K562 (cell line): ENCODE measurements around the gene OIT3. TPM values are rescaled to one million over a fixed set of nuclear protein-coding genes. Genes with fewer than 3 reads are reported as not detected.

Experiments used
- ASH1L ChIP-seq: fragments of 450-650 bp; IDR thresholded peaks from 2 replicates; pipeline ENCODE4 v1.6.1; 2018; ENCODE audit warnings: borderline replicate concordance, mild to moderate bottlenecking, low read depth; ENCODE audit not compliant: partially characterized antibody
- GTF2E2 ChIP-seq: fragments of 200-800 bp; sonication (Bioruptor generic); IDR thresholded peaks from 2 replicates; pipeline ENCODE4 v1.6.1; 2016; ENCODE audit warnings: missing genetic modification characterization, missing compliant biosample characterization
- HOMEZ ChIP-seq: fragments of 250-450 bp; sonication (Bioruptor Pico); IDR thresholded peaks from 2 replicates; pipeline ENCODE4 v1.4.0; 2020; ENCODE audit warnings: mild to moderate bottlenecking, moderate library complexity
- IRF2 ChIP-seq: sonication (generic); formaldehyde crosslinking; IDR thresholded peaks from 2 replicates; pipeline ENCODE4 v1.8.1; 2022; ENCODE audit warnings: mild to moderate bottlenecking, missing genetic modification reagents
- KLF16 ChIP-seq: IDR thresholded peaks from 2 replicates; pipeline ENCODE4 v1.6.1; 2016; ENCODE audit warnings: antibody characterized with exemption
- NFIX ChIP-seq: fragments of 250-450 bp; sonication (Bioruptor Pico); IDR thresholded peaks from 2 replicates; pipeline ENCODE4 v1.4.0; 2020; ENCODE audit warnings: low read depth, mild to moderate bottlenecking, moderate library complexity
- NKRF ChIP-seq: fragments of 450-650 bp; IDR thresholded peaks from 2 replicates; pipeline ENCODE4 v1.6.1; 2016; ENCODE audit warnings: borderline replicate concordance
- NR2F6 ChIP-seq: fragments of 450-650 bp; formaldehyde crosslinking; IDR thresholded peaks from 2 replicates; pipeline ENCODE4 v1.4.0; 2020; ENCODE audit warnings: mild to moderate bottlenecking
- POLR2B ChIP-seq: fragments of 450-650 bp; IDR thresholded peaks from 2 replicates; pipeline ENCODE4 v1.6.1; 2018; ENCODE audit warnings: low read depth; ENCODE audit not compliant: partially characterized antibody
- PURB ChIP-seq: sonication (generic); formaldehyde crosslinking; IDR thresholded peaks from 2 replicates; pipeline ENCODE4 v1.9.0; 2021; ENCODE audit warnings: low read depth, mild to moderate bottlenecking, missing genetic modification reagents
- SFPQ ChIP-seq: fragments of 200-400 bp; formaldehyde crosslinking; IDR thresholded peaks from 2 replicates; pipeline ENCODE4 v1.6.1; 2017; ENCODE audit warnings: mild to moderate bottlenecking, low read depth, low read length, moderate library complexity
- SNIP1 ChIP-seq: fragments of 450-650 bp; IDR thresholded peaks from 2 replicates; pipeline ENCODE4 v1.7.1; 2017; ENCODE audit warnings: low read depth, mild to moderate bottlenecking
- TAF9B ChIP-seq: fragments of 450-650 bp; IDR thresholded peaks from 2 replicates; pipeline ENCODE4 v1.6.1; 2018; ENCODE audit warnings: mild to moderate bottlenecking; ENCODE audit not compliant: partially characterized antibody
- TEAD4 ChIP-seq, 2 experiments: sonication (generic) in 1 of 2; formaldehyde crosslinking in 1 of 2; IDR thresholded peaks; 2 replicates each; pipeline versions ENCODE4 v1.6.1 to v1.8.0; 2012 to 2022; ENCODE audit warnings: borderline replicate concordance in 1 of 2, inconsistent platforms in 1 of 2, low read length in 1 of 2, mild to moderate bottlenecking in 1 of 2, missing genetic modification reagents in 1 of 2
- VEZF1 ChIP-seq: fragments of 200-800 bp; sonication (Bioruptor generic); IDR thresholded peaks from 2 replicates; pipeline ENCODE4 v1.6.1; 2017; ENCODE audit warnings: missing genetic modification characterization, missing compliant biosample characterization
- ZBTB1 ChIP-seq: sonication (generic); formaldehyde crosslinking; IDR thresholded peaks from 2 replicates; pipeline ENCODE4 v1.8.1; 2023; ENCODE audit warnings: missing genetic modification reagents, low read depth, mild to moderate bottlenecking, borderline replicate concordance
- ZNF133 ChIP-seq: fragments of 250-450 bp; sonication (Bioruptor Pico); IDR thresholded peaks from 2 replicates; pipeline ENCODE4 v1.4.0; 2020; ENCODE audit warnings: mild to moderate bottlenecking
- ZNF143 ChIP-seq: sonication (generic); formaldehyde crosslinking; IDR thresholded peaks from 2 replicates; pipeline ENCODE4 v1.9.0; 2022; ENCODE audit warnings: mild to moderate bottlenecking, missing genetic modification reagents
- ZNF146 ChIP-seq: IDR thresholded peaks from one replicate; pipeline ENCODE4 v1.6.1; 2018; ENCODE audit warnings: missing compliant biosample characterization; ENCODE audit not compliant: unreplicated experiment
- ZNF57 ChIP-seq: fragments of 450-650 bp; formaldehyde crosslinking; IDR thresholded peaks from 2 replicates; pipeline ENCODE4 v1.4.0; 2020; ENCODE audit warnings: mild to moderate bottlenecking, moderate library complexity
- ZNF695 ChIP-seq: fragments of 450-650 bp; formaldehyde crosslinking; IDR thresholded peaks from 2 replicates; pipeline ENCODE4 v1.4.0; 2020; ENCODE audit warnings: mild to moderate bottlenecking, moderate library complexity
- polyA plus RNA-seq, 8 experiments: library from polyadenylated mRNA; depleted of rRNA in 4 of 8; stranded (reverse) in 5 of 8; unstranded in 3 of 8; fragments of >200 nt; fragmentation: Nextera tagmentation in 2 of 8; fragmentation: Illumina TruSeq in 1 of 8; extraction: Ambion mirVana in 2 of 8; extraction: Trizol in 1 of 8; gene quantifications; 2 replicates each; pipeline versions ENCODE4 v1.2.1 to v1.2.3, GENCODE V29; 2011 to 2014; ENCODE audit warnings: inconsistent platforms in 1 of 8, missing spikeins in 1 of 8
- total RNA-seq, 7 experiments: library from RNA; depleted of rRNA in 6 of 7; stranded (reverse); fragments of >200 nt in 6 of 7; fragmentation: Illumina TruSeq in 2 of 7; extraction: Trizol in 2 of 7; gene quantifications; 2 replicates each; pipeline versions ENCODE4 v1.2.1 to v1.2.3, GENCODE V29; 2011 to 2021; ENCODE audit warnings: low replicate concordance in 1 of 7

The OIT3 gene
- total and polyA plus RNA-seq, 9 of the 15 experiments (the other 6 are each of a cell fraction or from before 2014, with no cell fraction given), result not detected

GRCh38 chr10:72888151-72888638 is 5.3 kb upstream of the OIT3 start (continued):
- TF ChIP-seq NKRF, result no peak
- TF ChIP-seq ZNF146, result no peak
- no peak for TF ChIP-seq ZNF143 (CRISPR knock-in tag)
- peak; percentile 93 for TF ChIP-seq ZNF695
- no peak for TF ChIP-seq TAF9B
- no peak for TF ChIP-seq NR2F6 (CRISPR knock-in tag)
- TF ChIP-seq TEAD4 (IDR thresholded peaks at IDR 0.05; ENCODE audit: low read length), result peak; percentile 62
- TF ChIP-seq TEAD4 (CRISPR knock-in tag; IDR thresholded peaks at IDR 0.05; ENCODE audit: borderline replicate concordance), result no peak
- no peak for TF ChIP-seq ZNF57 (CRISPR knock-in tag)
- TF ChIP-seq SFPQ, result no peak
- TF ChIP-seq SNIP1, result no peak
- no peak for TF ChIP-seq IRF2 (CRISPR knock-in tag)
- no peak for TF ChIP-seq NFIX (CRISPR knock-in tag)
- TF ChIP-seq ZNF133 (CRISPR knock-in tag), result no peak
- no peak; the same call in 1 of the 2 replicates for TF ChIP-seq VEZF1 (CRISPR knock-in tag)
- peak; percentile 47; the same call in 1 of the 2 replicates for TF ChIP-seq GTF2E2 (tag)
- TF ChIP-seq POLR2B, result peak; percentile 18
- peak; percentile 24 for TF ChIP-seq KLF16
- no peak for TF ChIP-seq ZBTB1 (CRISPR knock-in tag)
- no peak; the same call in 1 of the 2 replicates for TF ChIP-seq HOMEZ (CRISPR knock-in tag)
- TF ChIP-seq PURB (CRISPR knock-in tag), result no peak
- no peak for TF ChIP-seq ASH1L
